Keratinocyte (primary cell): ENCODE measurements around the gene MYO1E. TPM values are rescaled to one million over a fixed set of nuclear protein-coding genes. Genes with fewer than 3 reads are reported as not detected.

ENCODE experiments used
- DNase-seq: peaks from one replicate; pipeline ENCODE4 v3.0.0-alpha.2; 2011; ENCODE audit warnings: low read depth, missing footprints, low spot score
- FAIRE-seq: peaks from 2 replicates; lab custom pipeline; 2011; peaks lifted over from hg19 to GRCh38; lab: Jason Lieb, UNC
- H2AFZ ChIP-seq: 2 replicates; pipeline ENCODE4 v1.6.0; 2012; ENCODE audit warnings: low read length, control low read depth, inconsistent platforms; ENCODE audit not compliant: control insufficient read depth
- H3K27ac ChIP-seq: 2 replicates; pipeline ENCODE4 v1.5.1; 2011; ENCODE audit warnings: low read length; ENCODE audit not compliant: control insufficient read depth, insufficient read depth
- H3K27me3 ChIP-seq: 3 replicates; pipeline ENCODE4 v1.6.0; 2011; ENCODE audit warnings: low read length; ENCODE audit not compliant: control insufficient read depth, insufficient read depth; ENCODE audit errors: extremely low read depth
- H3K36me3 ChIP-seq, 2 experiments: 2 replicates in 1 of 2; 3 replicates in 1 of 2; pipeline ENCODE4 v1.5.1; 2011; ENCODE audit warnings: low read length in 2 of 2, mild to moderate bottlenecking in 1 of 2; ENCODE audit not compliant: control insufficient read depth in 2 of 2, insufficient read depth in 2 of 2; ENCODE audit errors: extremely low read depth in 1 of 2
- H3K4me1 ChIP-seq: 3 replicates; pipeline ENCODE4 v1.5.1; 2011; ENCODE audit warnings: low read length; ENCODE audit not compliant: control insufficient read depth, insufficient read depth; ENCODE audit errors: extremely low read depth
- H3K4me2 ChIP-seq: 3 replicates; pipeline ENCODE4 v1.6.0; 2011; ENCODE audit warnings: low read depth, low read length; ENCODE audit not compliant: control insufficient read depth, insufficient read depth; ENCODE audit errors: extremely low read depth
- H3K4me3 ChIP-seq, 3 experiments: fragments of 200-600 bp in 1 of 3; sonication (generic) in 1 of 3; 2 replicates in 2 of 3; 3 replicates in 1 of 3; pipeline ENCODE4 v1.5.1; 2011 to 2016; ENCODE audit warnings: low read length in 3 of 3, mild to moderate bottlenecking in 3 of 3, control low read depth in 2 of 3, inconsistent platforms in 1 of 3, low read depth in 1 of 3, mixed read lengths in 1 of 3, mixed run types in 1 of 3, moderate library complexity in 1 of 3; ENCODE audit not compliant: control insufficient read depth in 2 of 3, insufficient read depth in 2 of 3; ENCODE audit errors: extremely low read depth in 1 of 3
- H3K79me2 ChIP-seq: 2 replicates; pipeline ENCODE4 v1.6.0; 2012; ENCODE audit warnings: low read length; ENCODE audit not compliant: control insufficient read depth, insufficient read depth
- H3K9ac ChIP-seq: 3 replicates; pipeline ENCODE4 v1.6.0; 2011; ENCODE audit warnings: low read length; ENCODE audit not compliant: control insufficient read depth, insufficient read depth; ENCODE audit errors: extremely low read depth
- H3K9me1 ChIP-seq: 3 replicates; pipeline ENCODE4 v1.6.0; 2011; ENCODE audit warnings: low read length; ENCODE audit not compliant: control insufficient read depth, insufficient read depth; ENCODE audit errors: extremely low read depth
- H3K9me3 ChIP-seq: 2 replicates; pipeline ENCODE4 v1.5.1; 2012; ENCODE audit warnings: low read depth, low read length; ENCODE audit not compliant: control insufficient read depth
- H4K20me1 ChIP-seq: 3 replicates; pipeline ENCODE4 v1.6.0; 2011; ENCODE audit warnings: low read length; ENCODE audit not compliant: control insufficient read depth, insufficient read depth; ENCODE audit errors: extremely low read depth
- CTCF ChIP-seq, 3 experiments: IDR thresholded peaks in 1 of 3; conservative IDR thresholded peaks in 1 of 3; optimal IDR thresholded peaks in 1 of 3; 2 replicates in 2 of 3; 3 replicates in 1 of 3; pipeline versions ENCODE3 to v1.5.1; 2011; ENCODE audit warnings: low read length in 3 of 3, mild to moderate bottlenecking in 3 of 3, moderate library complexity in 2 of 3, control low read depth in 1 of 3, inconsistent platforms in 1 of 3; ENCODE audit not compliant: insufficient read depth in 2 of 3; ENCODE audit errors: extremely low read depth in 1 of 3
- EZH2 ChIP-seq: IDR thresholded peaks from one replicate; pipeline ENCODE4 v1.6.1; 2012; ENCODE audit warnings: inconsistent platforms, mild to moderate bottlenecking, low read length, moderate library complexity
- dilution Hi-C: fragments of 300-500 bp; cut with MboI; formaldehyde crosslinking; loops from one replicate; pipeline ENCODE4 v1.7.0; 2020; ENCODE audit warnings: low sequenced_read_pairs; ENCODE audit not compliant: extremely low pct_ligation_motif_present
- polyA plus RNA-seq, 5 experiments: library from polyadenylated mRNA; depleted of rRNA in 3 of 5; stranded (reverse) in 3 of 5; stranded (forward) in 1 of 5; unstranded in 1 of 5; fragments of >200 nt; gene quantifications; 1 replicate in 1 of 5; 2 replicates in 3 of 5; 3 replicates in 1 of 5; pipeline versions ENCODE4 v1.2.1 to v1.2.3, GENCODE V29; 2011 to 2012; ENCODE audit warnings: missing spikeins in 2 of 5, low read depth in 1 of 5, low replicate concordance in 1 of 5

The MYO1E gene
- polyA plus RNA-seq, 1 donor (not counting 4 experiments of a cell fraction or from before 2014, with no cell fraction given), result 213 TPM

- FAIRE-seq, result no peak
- no peak overlapping the region for H3K4me2 ChIP-seq
These were observed 42.0 kb downstream of the MYO1E start for GRCh38 chr15:59330649-59331048.

GRCh38 chr15:59329570-59330350 is 42.9 kb downstream of the MYO1E start:
- DNase-seq (no peak), FAIRE-seq (no peak)
- Histone ChIP-seq H3K9me3 (no peaks in the 10 kb centered on the region), H3K4me1 (peaks cover 8% of the 10 kb centered on the region), H2AFZ (no peak overlapping the region), H3K27ac (no peak overlapping the region), H4K20me1 (peaks cover 9% of the 10 kb centered on the region), H3K4me3 (no peak overlapping the region), H3K9me1 (no peaks in the 10 kb centered on the region), H3K27me3 (no peaks in the 10 kb centered on the region), H3K4me2 (no peak overlapping the region), H3K36me3 (peaks cover 2 to 8% of the 10 kb centered on the region in 2 experiments), H3K9ac (no peak overlapping the region), H3K79me2 (peaks cover 97% of the 10 kb centered on the region)
- TF ChIP-seq CTCF (optimal IDR thresholded peaks at IDR 0.05 in 1 of 3, IDR thresholded peaks at IDR 0.05 in 1 of 3, conservative IDR thresholded peaks at IDR 0.05 in 1 of 3; ENCODE audit: extremely low read depth in 1 of 3, insufficient read depth in 2 of 3, low read length in 3 of 3) (no peak), EZH2 (no peak)
- dilution Hi-C loops, result no loop called here

More at GRCh38 chr15:59330649-59331048, 42.0 kb downstream of the MYO1E start:
- Histone ChIP-seq H3K36me3 (peaks cover 2 to 8% of the 10 kb centered on the region in 2 experiments), H4K20me1 (peaks cover 6% of the 10 kb centered on the region), H3K9ac (no peak overlapping the region), H3K27me3 (no peaks in the 10 kb centered on the region), H3K4me1 (peaks cover 14% of the 10 kb centered on the region), H3K9me3 (no peaks in the 10 kb centered on the region), H2AFZ (no peak overlapping the region), H3K79me2 (peaks cover 99% of the 10 kb centered on the region), H3K9me1 (no peaks in the 10 kb centered on the region), H3K4me3 (no peak overlapping the region), H3K27ac (no peak overlapping the region)
- TF ChIP-seq CTCF (optimal IDR thresholded peaks at IDR 0.05 in 1 of 3, IDR thresholded peaks at IDR 0.05 in 1 of 3, conservative IDR thresholded peaks at IDR 0.05 in 1 of 3; ENCODE audit: extremely low read depth in 1 of 3, insufficient read depth in 2 of 3, low read length in 3 of 3) (no peak), EZH2 (no peak)
- no peak for DNase-seq
- dilution Hi-C loops, result no loop called here
